NCI-H2227 (cell line): ENCODE measurements around the gene FASTK.

Source experiments
- DNase-seq: peaks from one replicate; lab custom pipeline; 2025; ENCODE audit not compliant: unreplicated experiment; lab: John Stamatoyannopoulos, UW

The FASTK gene

DNA sequence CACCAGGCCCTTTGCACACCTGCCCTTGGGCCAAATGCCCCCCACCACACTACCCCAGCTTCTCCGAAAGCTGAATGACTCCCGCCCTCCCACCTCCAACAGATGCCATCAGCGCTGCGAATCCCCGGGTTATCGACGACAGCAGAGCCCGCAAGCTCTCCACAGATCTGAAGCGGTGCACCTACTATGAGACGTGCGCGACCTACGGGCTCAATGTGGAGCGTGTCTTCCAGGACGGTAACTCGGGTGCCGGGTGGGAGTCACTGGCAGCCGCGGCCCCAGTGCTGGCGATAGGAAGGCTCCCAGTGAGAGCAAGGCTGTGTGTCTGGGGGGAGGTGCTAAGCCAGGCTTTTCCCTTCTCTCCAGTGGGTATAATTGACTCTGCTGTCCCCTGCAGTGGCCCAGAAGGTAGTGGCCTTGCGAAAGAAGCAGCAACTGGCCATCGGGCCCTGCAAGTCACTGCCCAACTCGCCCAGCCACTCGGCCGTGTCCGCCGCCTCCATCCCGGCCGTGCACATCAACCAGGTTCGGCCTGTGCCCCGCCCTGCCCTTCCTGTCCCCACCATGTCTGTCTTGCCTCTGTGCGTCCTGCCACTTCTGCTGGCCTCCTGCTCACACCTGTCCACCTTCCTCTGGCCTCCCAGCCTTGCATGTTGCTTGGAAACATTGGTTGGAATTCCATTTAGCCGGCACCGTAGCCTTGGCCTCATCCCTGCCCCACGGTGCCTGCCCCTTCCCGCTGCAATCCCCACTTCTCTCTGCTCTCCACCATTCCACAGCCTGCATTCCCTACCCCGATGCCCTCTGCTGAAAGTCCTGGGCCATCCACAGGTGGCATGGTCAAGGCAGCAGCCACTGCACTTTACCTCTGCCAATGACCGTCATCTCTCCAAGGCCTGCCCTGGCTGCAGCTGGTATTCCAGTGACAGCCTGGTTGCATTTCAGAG, 37.8 kb upstream of the FASTK start:
- no peak for DNase-seq

GRCh38 chr7:151117565-151117964, 37.0 kb upstream of the FASTK start:
- DNase-seq = no peak

DNA sequence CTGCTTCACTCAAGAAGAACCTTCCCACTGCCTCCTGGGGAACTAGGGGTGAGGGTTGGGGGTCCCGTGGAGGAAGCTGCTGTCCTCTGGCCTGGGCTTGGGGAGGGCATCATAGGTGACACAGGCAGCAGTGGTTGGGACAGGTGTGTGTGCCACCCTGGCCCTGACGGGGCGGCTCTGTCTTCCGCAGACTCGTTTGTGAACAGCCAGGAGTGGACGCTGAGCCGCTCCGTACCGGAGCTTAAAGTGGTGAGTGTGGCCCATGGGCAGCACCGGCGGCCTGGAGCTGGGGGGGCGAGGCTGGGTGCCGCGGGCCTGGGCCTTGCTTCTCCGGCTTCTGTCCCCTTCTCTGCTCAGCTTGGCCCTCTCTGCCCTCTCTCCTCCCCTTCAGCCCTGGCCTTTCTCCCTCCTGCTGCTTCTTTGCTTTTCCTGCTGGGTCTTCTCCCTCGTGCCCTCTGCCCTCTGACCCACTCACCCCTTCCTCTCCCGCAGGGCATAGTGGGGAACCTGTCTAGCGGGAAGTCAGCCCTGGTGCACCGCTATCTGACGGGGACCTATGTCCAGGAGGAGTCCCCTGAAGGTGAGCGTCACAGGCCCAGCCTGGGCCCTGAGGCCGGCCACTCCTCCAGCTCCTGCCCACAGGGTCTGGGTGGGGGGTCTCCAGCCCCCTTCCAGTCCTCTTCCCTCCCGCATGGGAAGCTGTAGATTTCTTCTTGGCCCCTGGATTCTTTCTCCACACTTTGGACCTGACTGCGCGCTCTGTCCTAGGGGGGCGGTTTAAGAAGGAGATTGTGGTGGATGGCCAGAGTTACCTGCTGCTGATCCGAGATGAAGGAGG, 36.2 kb upstream of the FASTK start:
- no peak for DNase-seq

DNA sequence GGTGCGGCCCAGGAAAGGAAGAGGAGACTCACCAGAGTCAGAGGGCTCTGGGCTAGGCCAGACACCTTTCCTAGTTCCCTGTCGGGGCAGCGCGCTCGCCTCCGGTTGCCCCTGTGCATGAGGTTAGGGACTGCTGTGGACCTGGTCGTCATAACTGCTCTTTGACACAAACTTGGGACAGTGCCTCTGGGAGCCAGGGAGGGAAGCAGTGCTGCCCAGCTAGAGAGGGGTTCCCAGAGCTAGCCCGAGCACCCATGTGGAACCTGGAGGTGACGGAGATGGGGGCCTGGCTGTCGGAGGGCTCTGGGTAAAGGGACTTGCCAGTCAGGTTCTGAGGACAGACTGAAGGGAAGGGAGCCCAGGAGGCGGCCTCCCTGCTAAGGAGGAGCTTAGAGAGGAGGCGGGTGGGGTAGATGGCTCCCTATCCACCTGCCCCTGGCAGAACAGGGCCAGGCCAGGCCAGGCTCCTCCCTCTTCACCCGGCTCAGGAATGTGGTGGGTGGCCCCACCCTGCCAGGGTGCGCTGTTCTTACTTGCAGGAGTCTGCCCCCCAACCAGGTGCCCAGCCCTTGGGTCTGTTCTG, 35.3 kb upstream of the FASTK start:
- no peak for DNase-seq

GRCh38 chr7:151115121-151115835, 34.7 kb upstream of the FASTK start:
- DNase-seq = no peak

- DNase-seq = no peak
Observed at GRCh38 chr7:151114151-151115090, 33.8 kb upstream of the FASTK start.

DNA sequence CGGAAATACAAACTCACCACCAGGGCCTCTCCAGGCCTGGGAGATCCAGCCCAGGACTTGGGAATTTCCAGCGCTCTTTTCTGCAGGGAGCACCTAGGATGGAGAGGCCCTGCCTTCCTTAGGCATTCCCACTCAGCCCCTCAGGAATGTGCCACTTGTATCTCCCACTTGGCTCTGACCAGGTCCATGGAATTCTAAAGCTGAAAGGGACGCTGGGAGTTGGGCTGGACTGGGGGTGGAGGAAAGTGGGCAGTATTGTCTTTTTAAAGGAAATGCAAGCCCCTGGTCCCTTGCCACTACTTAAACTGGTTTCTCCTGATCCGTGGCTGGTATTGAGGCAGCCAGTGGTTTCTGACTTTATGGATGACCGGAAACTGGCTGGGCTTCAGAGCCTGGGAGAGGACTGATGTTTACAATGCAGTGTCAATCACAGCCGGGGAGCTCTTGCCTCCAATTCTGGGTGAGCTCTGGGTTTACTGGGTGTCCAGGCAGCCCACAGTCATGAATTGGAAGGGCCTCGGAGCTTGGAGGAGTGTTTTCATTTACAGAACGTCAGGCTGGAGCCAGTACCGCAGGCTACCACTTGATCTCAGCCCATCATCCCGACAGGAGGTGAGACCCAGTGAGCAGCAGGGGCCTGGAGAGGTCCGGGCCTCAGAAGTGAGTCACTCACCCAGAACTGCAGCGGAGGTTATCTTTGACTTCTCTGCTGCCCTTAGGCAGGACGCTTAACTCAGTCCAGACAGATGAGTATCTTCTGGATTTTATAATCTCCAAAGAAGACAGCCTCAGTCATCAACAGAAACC, 32.9 kb upstream of the FASTK start:
- peak; percentile 36 for DNase-seq

DNA sequence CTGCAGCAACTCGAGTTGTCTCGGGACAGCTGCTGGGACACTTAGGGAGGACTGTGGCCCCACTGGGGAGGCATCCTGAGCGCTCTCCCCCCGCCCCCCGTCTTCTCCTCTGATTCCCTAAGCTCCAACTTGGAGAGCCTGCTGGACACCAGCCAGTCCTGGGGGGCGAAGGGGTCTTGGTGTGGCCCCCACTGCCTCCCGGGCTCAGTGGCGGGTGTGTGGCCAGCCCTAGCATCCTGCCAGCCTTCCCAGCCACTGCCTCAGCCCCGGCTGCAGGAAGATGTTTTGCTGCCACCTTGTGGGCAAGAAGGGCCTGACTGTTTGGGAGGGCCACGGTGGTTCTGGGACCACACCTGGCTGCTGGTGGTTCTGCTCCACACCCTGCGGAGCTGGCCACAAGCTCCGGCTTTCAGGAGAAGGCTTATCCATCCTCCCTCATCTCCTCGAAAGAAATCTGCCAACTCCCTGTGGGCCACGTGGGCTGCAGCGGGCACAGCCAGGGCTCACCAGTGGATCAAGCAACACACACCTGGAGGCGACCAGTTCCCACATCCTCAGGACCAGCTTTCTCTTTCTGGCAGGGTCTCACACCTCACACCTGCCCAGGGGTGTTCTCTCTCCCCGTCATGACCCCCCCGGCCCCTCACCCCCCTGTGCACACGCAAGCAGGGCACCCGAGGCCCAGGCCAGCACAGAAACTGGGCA, 30.5 kb upstream of the FASTK start:
- peak; percentile 84 for DNase-seq

GRCh38 chr7:151110236-151110940, 29.8 kb upstream of the FASTK start:
- no peak for DNase-seq

- DNase-seq = no peak
Observed at GRCh38 chr7:151109094-151110048, 28.8 kb upstream of the FASTK start.

DNA sequence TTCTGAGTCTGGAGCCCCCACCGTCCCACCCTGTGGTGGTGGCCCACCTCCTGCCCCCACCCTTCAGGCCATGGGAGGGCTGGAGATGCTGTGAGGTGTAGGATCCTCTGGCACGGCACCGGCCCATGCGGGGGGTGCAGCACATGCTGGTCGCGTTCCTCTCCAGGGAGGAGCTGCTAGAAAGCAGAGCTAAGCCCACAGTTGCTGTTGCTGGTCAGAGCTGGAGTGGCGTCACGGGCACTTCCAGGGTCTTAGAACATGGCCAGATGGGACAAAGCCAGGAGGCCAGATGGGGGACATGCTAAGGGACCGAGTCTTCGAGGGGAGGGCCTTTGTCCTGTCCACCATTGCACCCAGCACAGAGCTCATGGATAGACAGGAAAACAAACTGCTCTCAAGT, 27.3 kb upstream of the FASTK start:
- DNase-seq = no peak

DNA sequence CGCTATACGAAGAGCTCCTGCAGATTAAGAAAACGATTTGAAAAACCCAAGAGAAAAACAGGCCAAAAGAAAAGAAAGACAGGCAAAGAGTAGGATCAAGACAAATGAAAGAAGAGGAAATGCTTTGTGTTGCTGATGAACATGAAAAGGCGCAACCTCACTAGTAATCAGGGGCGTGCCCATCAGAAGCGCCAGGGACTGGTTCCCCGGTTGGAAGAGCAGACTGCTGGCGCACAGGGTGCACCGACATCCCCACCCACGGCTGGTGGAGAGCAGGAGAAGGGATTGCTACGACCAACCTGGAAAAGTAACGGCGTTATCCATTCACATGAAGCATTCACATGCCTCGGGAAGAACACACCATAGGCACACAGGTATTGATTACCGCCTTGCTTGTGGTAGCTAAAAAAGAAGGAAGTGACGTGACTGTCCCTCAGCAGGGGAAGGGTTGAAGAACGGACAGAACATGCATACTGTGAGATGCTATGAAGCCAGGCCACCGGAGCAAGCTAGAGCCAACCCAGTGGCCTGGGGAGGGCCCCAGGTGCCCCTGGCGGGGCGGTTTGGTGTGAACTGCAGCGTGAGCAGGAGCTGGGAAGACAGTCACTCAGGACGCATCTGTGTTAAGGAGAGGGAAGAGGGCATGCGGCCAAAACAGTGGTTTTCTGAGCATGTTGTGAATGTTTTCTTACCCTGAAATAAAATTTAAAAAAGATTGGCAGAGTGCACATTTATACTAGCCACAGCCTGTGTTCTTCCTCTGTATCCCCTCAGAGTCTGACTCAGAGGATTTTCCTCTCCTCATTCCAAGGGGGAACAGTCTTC, 24.0 kb upstream of the FASTK start:
- DNase-seq = no peak

GRCh38 chr7:151103973-151104372, 23.4 kb upstream of the FASTK start:
- DNase-seq = no peak

GRCh38 chr7:151102991-151103390, 22.4 kb upstream of the FASTK start:
- no peak for DNase-seq

- DNase-seq = no peak
Observed at GRCh38 chr7:151101621-151102396, 21.2 kb upstream of the FASTK start.
